ENCODE results near the gene PRCD. TPM values are rescaled to one million over a fixed set of nuclear protein-coding genes. Genes with fewer than 3 reads are reported as not detected.
"Not testable (repeated sequence)": the region's sequence is repeated elsewhere in the genome, so short reads cannot be mapped to it uniquely, and the experiment has no call there.

Gene PRCD
- total RNA-seq, 1 donor from 2014 or later, result 3.4 TPM

GRCh38 chr17:76523084-76524037 lies 16.5 kb upstream of the PRCD start:
- DNase-seq (ENCODE audit: missing footprints) (peak; percentile 88), ATAC-seq (peak; percentile 38)
- intact Hi-C loops (cut with DNase I), result loop anchor here (1.0 to 2.0 kb wide), 3 partner anchors 24 to 101 kb away; no protein-coding TSS in a partner anchor

DNA sequence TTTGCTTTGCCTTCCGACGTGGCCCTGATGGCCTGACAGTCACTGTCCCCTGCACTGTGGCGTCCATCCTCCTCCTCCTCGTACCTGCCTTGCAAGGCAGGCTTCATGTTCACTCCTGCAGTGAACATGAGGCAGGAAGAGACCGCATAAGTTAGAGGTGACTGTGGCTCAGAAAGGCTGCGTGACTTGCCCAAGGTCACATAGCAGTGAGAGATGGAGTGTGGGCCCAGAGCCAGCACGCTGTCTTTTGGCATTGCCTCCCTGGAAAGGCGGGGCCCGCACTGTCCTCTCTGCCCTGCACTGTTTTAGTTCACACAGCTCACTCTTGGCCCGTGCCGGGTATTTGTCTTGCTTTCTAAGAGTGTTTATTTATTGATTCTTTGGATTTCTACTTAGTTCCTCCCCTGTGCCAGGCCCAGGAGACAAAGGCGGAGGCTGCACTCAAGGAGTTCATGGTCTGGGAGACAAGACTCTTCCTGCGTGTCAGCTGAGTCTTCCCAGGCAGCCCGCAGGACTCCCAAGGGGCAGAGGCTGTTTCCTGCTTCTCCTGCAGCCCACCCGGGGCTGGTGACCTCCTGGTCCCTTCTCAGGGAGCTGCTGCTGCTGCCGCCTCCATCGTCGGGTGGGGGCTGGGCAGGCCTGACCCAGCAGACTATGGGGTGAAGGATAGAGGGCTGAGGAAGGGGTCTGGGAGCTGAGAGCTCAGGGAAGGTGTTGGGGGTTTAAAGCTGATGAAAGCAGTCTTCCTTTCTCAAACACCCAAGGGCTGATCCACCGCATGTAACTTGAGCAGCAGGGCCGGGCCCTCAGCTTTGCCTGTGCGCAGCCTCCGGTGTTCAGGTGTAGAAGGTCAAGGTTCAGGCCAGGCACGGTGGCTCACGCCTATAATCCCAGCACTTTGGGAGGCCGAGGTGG lies 15.0 kb upstream of the PRCD start:
- ATAC-seq (peak; percentile 22), DNase-seq (ENCODE audit: missing footprints) (peak; percentile 86)
- intact Hi-C loops (cut with DNase I), result no loop called here

DNA sequence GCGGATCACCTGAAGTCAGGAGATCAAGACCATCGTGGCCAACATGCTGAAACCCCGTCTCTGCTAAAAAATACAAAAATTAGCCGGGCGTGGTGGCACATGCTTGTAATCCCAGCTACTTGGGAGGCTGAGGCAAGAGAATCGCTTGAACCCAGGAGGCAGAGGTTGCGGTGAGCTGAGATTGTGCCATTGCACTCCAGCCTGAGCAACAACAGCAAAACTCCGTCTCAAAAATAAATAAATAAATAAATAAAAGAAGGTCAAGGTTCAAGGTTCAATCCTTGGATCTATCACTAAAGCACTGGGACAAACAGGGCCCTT lies 14.4 kb upstream of the PRCD start:
- ATAC-seq; intact Hi-C loops (cut with DNase I); DNase-seq (ENCODE audit: missing footprints): not testable (repeated sequence)

DNA sequence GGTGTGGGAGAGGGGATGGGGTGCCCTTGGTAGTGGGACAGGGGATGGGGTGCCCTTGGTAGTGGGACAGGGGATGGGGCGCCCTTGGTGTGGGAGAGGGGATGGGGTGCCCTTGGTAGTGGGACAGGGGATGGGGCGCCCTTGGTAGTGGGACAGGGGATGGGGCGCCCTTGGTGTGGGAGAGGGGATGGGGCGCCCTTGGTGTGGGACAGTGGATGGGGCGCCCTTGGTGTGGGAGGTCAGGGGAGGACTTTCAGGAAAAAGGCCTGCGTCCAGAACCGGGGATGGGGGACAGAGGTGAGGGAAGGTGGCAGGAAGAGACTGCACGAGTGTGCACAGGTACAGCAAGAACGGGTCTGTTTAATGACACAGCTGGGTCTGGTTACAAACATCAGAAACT lies 12.8 kb upstream of the PRCD start:
- ATAC-seq; intact Hi-C loops (cut with DNase I): not testable (repeated sequence)
- peak; percentile 25 for DNase-seq (ENCODE audit: missing footprints)

- intact Hi-C loops (cut with DNase I), result no loop called here
- DNase-seq (ENCODE audit: missing footprints), result peak; percentile 78
- ATAC-seq, result peak; percentile 28
Observed at GRCh38 chr17:76527430-76528111, 12.3 kb upstream of the PRCD start.

GRCh38 chr17:76528156-76528527 lies 11.7 kb upstream of the PRCD start:
- intact Hi-C loops (cut with DNase I), result no loop called here
- DNase-seq (ENCODE audit: missing footprints), result peak; percentile 72

GRCh38 chr17:76528528-76529223 lies 11.2 kb upstream of the PRCD start:
- DNase-seq (ENCODE audit: missing footprints), result peak; percentile 87

More at GRCh38 chr17:76528156-76528527, 11.7 kb upstream of the PRCD start:
- ATAC-seq, result no peak

GRCh38 chr17:76529224-76530094 lies 10.4 kb upstream of the PRCD start:
- DNase-seq (ENCODE audit: missing footprints), result peak; percentile 95
- intact Hi-C loops (cut with DNase I), result no loop called here
- peak; percentile 79 for ATAC-seq

More at GRCh38 chr17:76528528-76529223, 11.2 kb upstream of the PRCD start:
- intact Hi-C loops (cut with DNase I), result no loop called here
- peak; percentile 47 for ATAC-seq

- ATAC-seq (peak; percentile 65), DNase-seq (ENCODE audit: missing footprints) (no peak)
- intact Hi-C loops (cut with DNase I), result no loop called here
Observed at GRCh38 chr17:76530095-76530723, 9.6 kb upstream of the PRCD start.

DNA sequence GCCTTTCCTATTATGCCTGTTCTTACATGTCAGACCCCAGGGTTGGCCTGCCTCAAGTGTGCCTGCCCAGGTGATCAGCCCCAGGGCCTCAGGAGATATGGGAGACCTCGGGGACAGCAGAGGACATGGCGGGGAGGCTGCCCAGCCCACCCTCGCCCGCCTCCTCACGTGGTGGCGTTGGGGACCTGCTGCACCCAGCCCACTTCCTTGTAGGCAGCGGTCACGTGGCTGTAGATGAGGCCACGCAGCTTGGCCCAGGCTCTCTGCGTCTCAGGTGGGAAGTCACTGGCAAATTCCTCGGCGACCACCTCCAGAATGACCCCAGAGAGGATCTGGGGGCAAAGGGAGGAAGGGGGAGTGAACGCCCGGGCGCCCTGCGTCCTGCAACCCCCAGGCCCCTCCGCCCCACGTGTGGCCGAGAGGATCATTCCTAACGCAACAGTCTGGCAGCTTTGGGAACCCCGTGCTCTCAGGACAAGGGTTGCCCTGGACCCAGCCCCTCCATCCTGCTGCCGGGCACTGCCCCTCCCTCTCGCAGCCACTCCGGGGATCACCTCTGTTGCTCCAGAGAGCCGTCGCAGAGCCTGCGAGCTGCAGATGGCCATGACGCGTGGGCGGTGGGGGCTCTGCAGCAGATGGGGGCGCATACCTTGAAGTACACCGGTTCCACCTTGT lies 8.9 kb upstream of the PRCD start:
- DNase-seq (ENCODE audit: missing footprints), result peak; percentile 68
- ATAC-seq, result no peak
- intact Hi-C loops (cut with DNase I), result no loop called here

- DNase-seq (ENCODE audit: missing footprints) (peak; percentile 58), ATAC-seq (no peak)
- intact Hi-C loops (cut with DNase I), result no loop called here
Observed at GRCh38 chr17:76531486-76532038, 8.3 kb upstream of the PRCD start.

- intact Hi-C loops (cut with DNase I), result no loop called here
- peak; percentile 37 for DNase-seq (ENCODE audit: missing footprints)
- ATAC-seq, result no peak
Observed at GRCh38 chr17:76532072-76532651, 7.7 kb upstream of the PRCD start.

GRCh38 chr17:76533640-76534359 lies 6.0 kb upstream of the PRCD start:
- DNase-seq (ENCODE audit: missing footprints); intact Hi-C loops (cut with DNase I); ATAC-seq: not testable (repeated sequence)

- ATAC-seq, result no peak
- DNase-seq (ENCODE audit: missing footprints), result peak; percentile 57
- intact Hi-C loops (cut with DNase I), result no loop called here
Observed at GRCh38 chr17:76534831-76535732, 4.8 kb upstream of the PRCD start.

Data from Right ventricle myocardium inferior (tissue), 1 donor.